SW 1271 (cell line): Measurements from ENCODE around the gene SNCB.
A peak's percentile ranks its signal among the peaks of the same experiment; 100 is the strongest.

Source experiments
- DNase-seq, 2 experiments: peaks; one replicate each; lab custom pipeline; 2025; lab: John Stamatoyannopoulos, UW

SNCB gene

DNA sequence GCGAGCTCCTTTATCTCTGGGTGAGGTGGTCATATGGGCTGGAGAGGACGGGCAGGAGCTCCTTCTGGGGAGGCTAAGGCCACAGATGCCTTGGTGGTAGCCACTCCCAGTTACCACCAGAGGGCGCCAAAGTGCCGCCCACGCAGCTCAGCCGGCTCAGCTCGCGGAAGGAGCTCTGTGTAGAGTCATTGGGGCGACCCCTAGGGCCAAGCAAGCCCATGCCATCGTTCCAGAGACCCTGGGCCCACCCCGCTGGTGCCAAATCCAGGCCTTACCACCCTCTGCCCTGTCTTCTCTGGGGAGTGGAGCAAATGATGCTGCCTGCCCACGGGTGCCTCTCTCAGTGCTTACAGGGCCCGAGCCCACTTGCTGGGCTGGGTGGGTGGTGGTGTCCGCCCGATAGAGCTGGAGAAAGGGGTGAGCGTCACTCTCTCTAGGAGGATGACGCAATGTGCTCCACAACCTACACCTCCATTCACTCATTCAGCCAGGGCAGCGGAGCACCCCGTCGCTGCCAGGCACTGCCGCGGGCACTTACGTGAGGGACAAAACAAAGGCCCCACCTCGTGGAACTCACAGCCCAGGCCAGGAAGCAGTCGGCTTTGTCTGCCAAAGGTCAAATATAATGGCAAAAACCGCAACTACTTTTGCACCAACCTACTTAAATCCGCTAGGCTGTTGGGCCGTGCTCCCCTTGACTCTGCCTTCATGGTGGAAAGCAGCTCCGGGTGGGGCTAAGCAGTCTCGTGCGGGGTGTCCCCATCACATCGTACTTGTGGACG, 30.7 kb upstream of the SNCB start:
- DNase-seq: peak; percentile 65 to 73

- DNase-seq: no peak
Measured at GRCh38 chr5:176660530-176660859, 30.2 kb upstream of the SNCB start.

DNA sequence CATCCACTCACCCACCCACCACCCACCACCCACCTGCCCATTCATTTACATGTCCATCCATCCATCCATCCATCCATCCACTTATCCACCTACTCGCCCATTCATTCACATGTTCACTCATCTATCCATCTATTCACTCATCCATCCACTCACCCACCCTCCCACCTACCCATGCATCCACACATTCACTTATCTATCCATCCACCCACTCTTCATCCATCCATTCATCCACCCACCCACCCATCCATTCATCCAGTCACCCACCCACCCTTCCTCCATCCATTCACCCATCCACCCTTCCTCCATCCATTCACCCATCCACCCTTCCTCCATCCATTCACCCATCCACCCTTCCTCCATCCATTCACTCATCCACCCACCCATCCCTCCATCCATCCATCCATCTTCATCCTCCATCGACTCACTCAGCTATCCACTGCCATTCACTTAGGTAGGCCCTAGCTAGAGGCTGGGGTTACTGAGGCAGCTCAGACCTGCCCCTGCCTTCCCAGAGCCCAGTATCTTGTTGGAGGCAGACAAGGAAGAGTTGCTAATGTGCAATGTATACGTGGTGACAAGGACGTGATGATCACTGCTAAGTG, 29.6 kb upstream of the SNCB start:
- no peak for DNase-seq

GRCh38 chr5:176659512-176659839, 29.1 kb upstream of the SNCB start:
- no peak for DNase-seq

GRCh38 chr5:176658817-176659511, 28.6 kb upstream of the SNCB start:
- no peak for DNase-seq

DNA sequence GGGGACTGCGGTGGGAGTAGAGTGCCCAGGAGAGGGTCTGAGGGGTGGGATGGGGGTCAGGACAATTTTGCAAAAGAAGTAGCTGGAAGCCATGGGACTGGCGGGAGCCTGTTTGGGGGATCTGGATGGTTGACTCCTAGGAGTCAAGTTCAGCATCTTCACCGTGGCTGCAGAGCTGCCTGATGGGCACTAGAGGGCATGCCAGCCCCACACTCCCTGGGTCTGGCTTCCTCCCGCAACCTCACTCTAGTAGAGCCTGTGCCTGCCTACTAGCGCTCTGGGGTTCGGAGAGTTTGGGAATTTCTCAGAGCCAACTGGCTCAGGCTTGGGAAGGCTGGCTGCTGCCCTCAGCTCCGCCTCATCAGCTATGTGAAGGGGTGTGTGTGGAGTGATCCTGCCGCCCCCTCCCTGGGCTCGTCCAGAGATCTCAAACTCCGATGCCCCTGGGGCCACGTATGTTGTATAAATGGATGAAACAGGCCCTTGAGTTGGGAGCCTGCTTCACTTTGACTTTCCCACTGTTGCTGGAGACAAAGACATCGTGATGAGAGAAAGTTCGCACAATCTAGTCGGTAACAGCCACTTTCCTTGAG, 27.8 kb upstream of the SNCB start:
- DNase-seq: peak; percentile 28 to 57

- no peak for DNase-seq
Measured at GRCh38 chr5:176656467-176656990, 26.2 kb upstream of the SNCB start.

- DNase-seq: no peak
Measured at GRCh38 chr5:176654856-176655255, 24.5 kb upstream of the SNCB start.

DNA sequence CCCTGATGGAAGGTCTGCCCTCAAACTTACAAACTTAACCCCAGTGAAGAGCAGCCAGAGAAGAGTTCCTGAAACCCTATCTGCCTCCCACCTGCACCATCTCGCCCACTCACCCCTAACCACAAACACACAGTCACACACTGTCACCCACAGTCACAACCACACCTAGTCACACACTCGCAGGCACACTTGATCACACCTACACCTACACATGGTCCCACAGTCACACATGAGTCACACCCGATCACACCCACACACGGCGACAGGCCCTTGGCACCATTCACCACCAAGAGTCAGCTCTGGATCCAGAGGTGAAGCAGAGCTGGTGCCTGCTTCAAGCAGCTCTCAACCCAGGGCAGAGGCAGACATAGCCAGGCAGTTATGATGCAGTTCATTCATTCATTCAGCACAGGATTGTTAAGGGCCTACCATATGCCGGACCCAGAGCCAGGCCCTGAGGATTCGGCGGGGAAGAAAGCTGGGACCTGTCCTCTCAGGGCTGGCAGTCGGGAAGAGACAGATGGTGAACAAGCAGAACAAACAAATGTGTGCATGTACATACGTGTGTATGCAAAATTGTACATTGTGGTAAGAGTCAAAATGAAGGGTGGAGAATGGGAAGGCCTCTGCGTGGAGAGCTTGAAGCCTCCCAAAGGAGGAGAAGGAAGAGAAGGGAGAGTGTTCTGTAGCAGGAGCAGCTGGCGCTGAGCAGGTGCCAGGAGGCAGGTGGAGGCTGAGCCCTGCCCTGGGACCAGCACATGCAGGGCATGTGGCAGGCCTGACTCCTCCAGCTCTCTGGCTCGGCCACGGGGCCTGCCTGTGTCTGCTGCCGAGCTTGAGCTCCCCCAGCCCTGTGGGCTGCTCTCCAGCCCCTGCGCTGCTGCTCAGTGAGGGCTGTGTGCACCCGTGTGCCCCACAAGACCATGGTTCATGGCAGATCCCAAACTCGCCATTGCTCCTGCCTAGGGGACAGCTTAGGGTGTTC, 23.4 kb upstream of the SNCB start:
- no peak for DNase-seq

DNA sequence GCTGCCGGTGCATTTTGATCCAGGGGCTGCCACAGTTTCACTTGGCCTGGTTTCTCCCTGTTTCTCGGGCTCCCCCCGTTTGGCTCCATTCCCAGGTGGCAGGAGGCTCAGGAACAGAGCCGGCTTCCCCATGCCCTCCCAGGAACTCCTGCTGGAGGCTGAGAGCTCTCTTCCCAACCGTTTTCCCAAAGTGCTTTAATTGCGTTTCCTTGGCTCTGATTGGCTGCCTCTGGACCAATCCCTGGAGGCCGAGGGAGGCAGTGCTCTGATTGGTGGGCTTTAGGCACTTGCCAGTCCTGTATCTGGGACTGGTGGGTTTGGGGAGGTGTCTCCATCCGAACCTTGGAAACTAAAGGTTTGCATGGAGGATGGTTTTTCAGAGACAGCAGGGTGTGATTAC, 21.8 kb upstream of the SNCB start:
- DNase-seq: no peak

- DNase-seq: no peak
Measured at GRCh38 chr5:176651472-176651980, 21.2 kb upstream of the SNCB start.

DNA sequence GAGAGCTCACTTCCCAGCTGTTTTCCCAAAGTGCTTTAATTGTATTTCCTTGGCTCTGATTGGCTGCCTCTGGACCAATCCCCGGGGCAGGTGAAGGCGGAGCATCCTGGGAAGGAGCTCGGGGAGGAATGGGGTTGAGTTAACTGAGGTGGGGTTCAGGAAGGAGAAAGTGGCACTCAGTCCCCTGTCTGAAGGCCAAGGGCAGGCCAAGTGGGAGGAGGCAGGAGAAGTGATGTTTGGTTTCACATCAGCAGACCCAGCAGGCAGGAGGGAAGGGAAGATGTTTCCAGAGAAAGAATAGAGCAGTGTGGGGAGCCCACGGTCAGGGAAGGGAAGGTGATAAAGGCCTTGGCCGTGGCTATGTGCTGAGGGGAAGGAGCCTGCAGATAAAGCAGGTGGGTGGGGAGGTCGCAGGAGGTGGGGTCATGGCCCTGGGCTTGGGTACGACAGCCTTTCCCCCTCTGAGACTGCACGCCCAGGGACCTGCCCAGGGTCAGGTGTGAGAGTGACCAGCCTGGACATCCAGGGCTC, 20.1 kb upstream of the SNCB start:
- DNase-seq: no peak

DNA sequence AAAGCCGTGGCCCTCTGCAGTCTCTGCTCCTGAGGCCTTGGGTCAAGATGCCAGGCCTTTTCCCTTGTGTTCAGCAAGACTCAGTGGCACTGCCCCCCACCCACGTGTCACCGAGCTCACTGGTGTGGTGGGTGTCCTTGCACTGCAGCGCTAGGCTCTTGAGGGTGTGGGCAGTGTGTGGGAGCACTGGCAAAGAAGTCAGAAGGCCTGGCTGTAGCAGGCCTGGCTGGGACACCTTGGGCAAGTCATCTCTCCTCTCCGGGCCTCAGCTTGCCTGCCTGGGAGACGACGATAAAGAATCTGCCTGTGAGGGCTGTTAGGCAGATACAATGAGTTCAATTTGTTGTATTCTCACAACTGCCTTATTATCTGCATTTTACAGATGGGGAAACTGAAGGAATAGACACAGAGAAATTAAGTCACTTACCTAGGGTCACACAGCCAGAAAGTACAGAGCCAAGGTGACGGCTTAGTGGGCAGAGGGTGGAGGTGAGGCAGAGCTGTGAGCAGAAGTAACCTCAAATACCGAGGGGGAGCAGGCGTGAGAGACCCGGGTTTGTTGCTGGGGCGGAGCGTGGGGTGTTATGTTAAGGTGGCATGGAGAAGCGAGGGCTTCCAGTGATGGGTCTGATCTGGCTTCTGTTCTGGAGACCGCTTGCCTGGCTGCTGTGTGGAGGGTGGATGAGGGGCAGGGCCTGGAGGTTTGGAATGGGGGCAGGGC, 18.3 kb upstream of the SNCB start:
- no peak for DNase-seq

DNA sequence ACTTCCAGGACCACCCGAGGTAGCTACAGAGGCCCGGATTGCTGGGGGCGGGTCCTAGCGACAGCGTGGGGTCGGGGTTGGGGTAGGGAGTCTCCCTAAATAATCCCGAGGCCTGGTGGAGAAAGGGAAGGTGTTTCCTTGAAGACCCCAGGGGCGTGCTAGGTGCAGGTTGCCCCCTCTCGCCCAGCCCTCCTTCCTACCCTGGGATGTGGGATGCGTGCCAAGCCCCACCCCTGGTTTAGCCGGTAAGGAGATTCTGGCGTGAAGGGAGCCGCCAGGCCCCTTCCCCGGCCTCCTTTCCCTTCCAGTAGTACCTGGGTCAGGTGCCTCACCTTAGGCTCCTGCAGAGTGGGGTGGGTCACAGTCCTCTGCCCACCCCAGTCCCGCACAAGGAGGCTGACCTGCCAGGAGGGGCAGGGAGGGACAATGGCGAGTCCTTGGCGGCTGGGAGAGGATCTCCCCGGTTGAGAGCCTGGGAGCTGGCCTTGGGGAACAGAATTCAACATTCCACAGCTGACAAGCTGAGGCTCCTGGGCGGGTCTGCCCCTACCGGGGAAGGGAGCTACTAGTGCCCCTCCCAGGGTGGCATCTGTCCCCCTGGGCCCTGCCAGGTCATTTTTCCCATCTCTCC, 17.6 kb upstream of the SNCB start:
- no peak for DNase-seq

DNA sequence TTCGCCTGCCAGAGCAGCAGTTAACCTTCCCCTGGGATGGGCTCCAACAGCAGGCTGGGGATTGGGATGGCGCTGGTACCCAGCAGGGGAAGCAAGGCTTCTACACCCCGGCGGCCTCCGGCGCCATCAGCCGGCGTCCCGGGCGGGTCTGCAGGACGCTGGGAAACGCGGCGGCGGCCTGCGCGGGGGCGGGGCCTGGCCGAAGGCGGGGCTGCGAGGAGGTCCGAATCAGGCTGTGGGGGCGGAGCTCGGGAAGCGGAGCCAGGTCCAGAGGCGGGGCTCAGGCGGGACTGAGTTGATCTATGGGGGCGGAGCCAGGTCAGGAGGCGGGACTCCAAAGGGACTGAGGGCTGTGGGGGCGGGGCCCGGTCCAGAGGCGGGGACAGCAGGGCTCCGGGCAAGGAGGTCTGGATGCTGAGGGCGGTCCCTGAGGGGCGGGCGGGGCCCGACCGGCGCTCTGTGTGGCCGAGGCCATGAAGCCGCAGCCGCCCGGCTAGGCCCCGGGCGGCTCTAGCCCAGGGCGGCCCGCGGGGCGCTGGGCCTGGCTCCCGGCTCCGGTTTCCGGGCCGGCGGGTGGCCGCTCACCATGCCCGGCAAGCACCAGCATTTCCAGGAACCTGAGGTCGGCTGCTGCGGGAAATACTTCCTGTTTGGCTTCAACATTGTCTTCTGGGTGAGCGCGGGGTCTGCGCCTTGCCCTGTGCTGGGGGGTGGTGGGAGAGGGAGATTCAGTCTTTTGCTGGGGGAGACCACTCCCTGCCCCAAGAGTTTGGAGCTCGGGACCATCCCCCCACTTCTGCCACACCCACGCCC, 16.9 kb upstream of the SNCB start, which contains the start of gene TSPAN17:
Gene TSPAN17 (plus strand): TSS at position 455 of the 813 bp plus-strand sequence. CDS start 132 bp downstream, at position 587.
- peak; percentile 97 to 99 for DNase-seq

- no peak for DNase-seq
Measured at GRCh38 chr5:176646707-176647029, 16.3 kb upstream of the SNCB start.

- no peak for DNase-seq
Measured at GRCh38 chr5:176646049-176646706, 15.8 kb upstream of the SNCB start.

DNA sequence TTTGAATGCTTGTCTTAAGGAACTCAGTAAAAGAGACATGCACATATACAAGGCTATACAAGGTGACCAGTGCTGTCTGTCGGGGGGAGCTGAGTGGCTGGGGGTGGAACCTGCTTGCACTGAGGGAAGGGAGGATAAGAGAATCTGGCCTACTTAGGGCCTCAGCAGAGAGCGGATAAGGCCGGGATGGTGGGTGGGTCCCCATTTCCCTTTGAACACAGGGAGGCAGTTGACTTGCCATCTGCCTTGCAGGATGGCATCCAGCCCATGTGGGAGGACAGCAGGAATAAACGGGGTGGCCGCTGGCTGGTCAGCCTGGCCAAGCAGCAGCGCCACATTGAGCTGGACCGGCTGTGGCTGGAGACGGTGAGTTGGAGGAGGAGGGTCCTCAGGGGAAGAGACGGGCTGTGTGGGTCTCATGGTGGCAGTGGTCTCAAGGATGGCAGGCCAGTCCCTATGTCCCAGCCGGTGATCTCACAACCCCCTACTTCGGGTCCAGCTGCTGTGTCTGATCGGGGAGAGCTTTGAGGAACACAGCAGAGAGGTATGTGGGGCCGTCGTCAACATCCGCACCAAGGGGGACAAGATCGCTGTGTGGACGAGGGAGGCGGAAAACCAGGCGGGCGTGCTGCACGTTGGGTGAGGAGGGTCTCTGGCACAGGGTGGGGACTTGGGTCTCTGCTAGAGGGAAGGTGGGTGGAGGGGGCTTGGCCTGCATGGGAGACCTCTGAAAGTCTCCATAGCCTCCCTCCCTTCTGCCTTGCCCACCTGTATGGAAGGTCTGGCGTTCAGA, 14.7 kb upstream of the SNCB start:
- DNase-seq: no peak
